PC-3 (cell line): ENCODE results near the gene SP7. TPM values are rescaled to one million over a fixed set of nuclear protein-coding genes. Genes with fewer than 3 reads are reported as not detected.

Experiments used
- ATAC-seq: fragments of 200-7000 bp; cut with Tn5 transposase; 2 replicates; pipeline ENCODE4 v1.9.1; 2020; ENCODE audit warnings: mild to moderate bottlenecking, moderate library complexity
- BruUV-seq: library from RNA; stranded (reverse); fragments of 400-500 nt; replicated peaks from 2 replicates; lab custom pipeline; 2021; lab: Mats Ljungman, UMichigan
- CTCF ChIA-PET: fragments of 300-600 bp; sonication (Branson Sonifier 250); formaldehyde crosslinking; loops from one replicate; lab custom pipeline; 2022; ENCODE audit warnings: antibody characterized with exemption; lab: Charles Lee
- POLR2A ChIA-PET: fragments of 300-600 bp; sonication (Branson Sonifier 250); formaldehyde crosslinking; loops from one replicate; lab custom pipeline; 2022; ENCODE audit warnings: antibody characterized with exemption; ENCODE audit not compliant: unreplicated experiment; lab: Charles Lee
- DNase-seq: peaks from one replicate; pipeline ENCODE4 v3.0.0-alpha.2; 2015
- H2AFZ ChIP-seq: fragments of 300-600 bp; sonication (generic); 2 replicates; pipeline ENCODE4 v1.6.0; 2016; ENCODE audit warnings: antibody characterized with exemption, low read length
- H3F3A ChIP-seq: fragments of 300-600 bp; sonication (generic); one replicate; pipeline ENCODE4 v1.6.0; 2017; ENCODE audit warnings: antibody characterized with exemption, low read length, control low read depth, mild to moderate bottlenecking; ENCODE audit not compliant: unreplicated experiment
- H3K27ac ChIP-seq: fragments of 300-600 bp; sonication (generic); 2 replicates; pipeline ENCODE4 v1.5.1; 2016; ENCODE audit warnings: mild to moderate bottlenecking, low read length
- H3K27me3 ChIP-seq: fragments of 300-600 bp; sonication (generic); 2 replicates; pipeline ENCODE4 v1.6.1; 2016; ENCODE audit warnings: low read length, mixed read lengths
- H3K36me3 ChIP-seq: fragments of 300-600 bp; sonication (generic); 2 replicates; pipeline ENCODE4 v1.6.1; 2016; ENCODE audit warnings: low read depth, mixed run types, low read length, mixed read lengths
- H3K4me1 ChIP-seq: fragments of 300-600 bp; sonication (generic); 2 replicates; pipeline ENCODE4 v1.5.1; 2016; ENCODE audit warnings: low read length; ENCODE audit not compliant: insufficient read depth
- H3K4me2 ChIP-seq: fragments of 300-600 bp; sonication (generic); 2 replicates; pipeline ENCODE4 v1.6.0; 2016; ENCODE audit warnings: low read length
- H3K4me3 ChIP-seq: fragments of 300-600 bp; sonication (generic); 2 replicates; pipeline ENCODE4 v1.5.1; 2016; ENCODE audit warnings: mild to moderate bottlenecking, low read length, mixed read lengths
- H3K79me2 ChIP-seq: fragments of 300-600 bp; sonication (generic); 2 replicates; pipeline ENCODE4 v1.6.1; 2017; ENCODE audit warnings: low read length, mixed read lengths
- H3K9ac ChIP-seq: fragments of 300-600 bp; sonication (generic); 2 replicates; pipeline ENCODE4 v1.6.0; 2016; ENCODE audit warnings: mild to moderate bottlenecking, low read length
- H3K9me2 ChIP-seq: fragments of 300-600 bp; sonication (generic); replicated peaks from 2 replicates; pipeline ENCODE4 v1.6.1; 2016; ENCODE audit warnings: mixed run types, low read length, mixed read lengths
- H3K9me3 ChIP-seq: fragments of 300-600 bp; sonication (generic); 2 replicates; pipeline ENCODE4 v1.6.1; 2016; ENCODE audit warnings: low read length, mixed read lengths
- H4K20me1 ChIP-seq: fragments of 300-600 bp; sonication (generic); 2 replicates; pipeline ENCODE4 v1.6.1; 2016; ENCODE audit warnings: low read length, mixed read lengths
- CTCF ChIP-seq: fragments of 300-600 bp; sonication (generic); conservative IDR thresholded peaks from 2 replicates; pipeline ENCODE4 v1.5.1; 2017; ENCODE audit warnings: antibody characterized with exemption, low read depth, mild to moderate bottlenecking, low read length
- EZH2 ChIP-seq: fragments of 300-600 bp; sonication (generic); IDR thresholded peaks from one replicate; pipeline ENCODE4 v1.6.1; 2017; ENCODE audit warnings: antibody characterized with exemption, mild to moderate bottlenecking, low read length; ENCODE audit not compliant: unreplicated experiment
- EZH2phosphoT487 ChIP-seq: fragments of 300-600 bp; sonication (generic); IDR thresholded peaks from 2 replicates; pipeline ENCODE4 v1.6.1; 2018; ENCODE audit warnings: mild to moderate bottlenecking, antibody characterized with exemption, low read length, borderline replicate concordance
- intact Hi-C: fragments of 100-400 bp; cut with micrococcal nuclease; formaldehyde crosslinking; loops from 2 replicates; pipeline ENCODE4 v1.9.0; 2023
- total RNA-seq: library from RNA; depleted of rRNA; stranded (reverse); fragments of >200 nt; gene quantifications from 2 replicates; pipeline ENCODE4 v1.2.3, GENCODE V29; 2014

Gene SP7
- total RNA-seq, 1 experiment from 2014 or later, result not detected

GRCh38 chr12:53380104-53380793 is 44.1 kb upstream of the SP7 start, which contains the start of gene SP1:
Gene SP1 (plus strand): TSS chr12:53380176. CDS start chr12:53380292, 116 bp downstream.
- H3K9ac ChIP-seq, result peak within 1 kb of the TSS; percentile 92
- no peaks in the 10 kb centered on the region for H3K9me2 ChIP-seq
- intact Hi-C loops, result loop anchor here (2.0 kb wide), 1 partner anchor 41 kb away; no protein-coding TSS in a partner anchor
- no peaks in the 10 kb centered on the region for H3K9me3 ChIP-seq
- H4K20me1 ChIP-seq, result peaks cover 16% of the 10 kb centered on the region; the same call in 1 of the 2 replicates
- ChIA-PET POLR2A (no interaction called here), CTCF (interaction anchor here (1.0 to 1.5 kb wide), 3 partner anchors 28 to 41 kb away, joined by 5 to 14 read pairs (median 8); no protein-coding TSS in a partner anchor)
- peak; percentile 95 for DNase-seq
- H3K4me2 ChIP-seq, result peak within 1 kb of the TSS; percentile 81
- peaks cover 42% of the 10 kb centered on the region for H3K79me2 ChIP-seq
- BruUV-seq, result no TSS peak
- H3K4me3 ChIP-seq, result peak within 1 kb of the TSS; percentile 71
- no peaks in the 10 kb centered on the region for H3F3A ChIP-seq
- ATAC-seq, result peak; percentile 44
- H3K4me1 ChIP-seq, result peaks cover 40% of the 10 kb centered on the region
- H3K27me3 ChIP-seq, result no peaks in the 10 kb centered on the region
- TF ChIP-seq CTCF (no peak), EZH2 (no peak), EZH2phosphoT487 (no peak)
- peak within 1 kb of the TSS; percentile 73 for H2AFZ ChIP-seq
- peaks cover 17% of the 10 kb centered on the region for H3K36me3 ChIP-seq
- H3K27ac ChIP-seq, result peak within 1 kb of the TSS; percentile 89

DNA sequence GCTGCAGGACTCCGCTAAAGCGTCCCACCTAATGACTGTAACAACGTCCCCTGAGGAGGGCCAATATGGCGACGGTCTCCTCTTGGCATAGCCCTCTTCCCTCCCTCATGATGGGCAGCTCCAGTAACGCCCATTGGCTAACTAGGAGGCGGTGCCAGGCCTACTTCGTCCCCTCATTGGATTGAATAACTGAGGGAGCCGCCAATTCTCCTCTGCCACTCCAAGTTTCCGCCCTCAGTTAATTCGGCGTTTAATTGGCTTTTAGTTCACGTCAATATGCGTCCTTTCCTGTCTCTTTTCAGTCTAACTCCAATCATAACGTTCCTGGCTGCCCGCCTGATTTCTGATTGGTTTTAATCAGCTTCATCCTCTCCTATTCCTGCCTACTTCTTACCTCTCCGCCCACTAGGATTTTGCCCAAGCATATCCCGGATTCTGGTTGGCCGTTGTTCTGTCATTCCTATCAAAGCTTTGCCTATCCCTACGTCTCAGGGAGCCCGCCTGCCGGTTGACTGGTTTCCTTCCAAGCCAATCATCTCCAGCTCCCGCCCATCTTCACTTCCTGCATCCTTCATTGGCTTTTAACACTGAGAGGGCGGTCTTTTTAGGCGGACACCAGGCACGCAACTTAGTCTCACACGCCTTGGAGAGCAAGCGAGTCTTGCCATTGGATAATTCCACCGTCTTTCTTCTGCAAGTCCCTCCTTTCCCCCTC is 43.4 kb upstream of the SP7 start:
- Histone ChIP-seq H3K27me3 (no peaks in the 10 kb centered on the region), H3K27ac (peak overlapping the region; percentile 89), H3K9me3 (no peaks in the 10 kb centered on the region), H3K79me2 (peaks cover 36% of the 10 kb centered on the region), H3K9me2 (no peaks in the 10 kb centered on the region), H4K20me1 (peaks cover 16% of the 10 kb centered on the region; the same call in 1 of the 2 replicates), H3K9ac (peak overlapping the region; percentile 92), H3K36me3 (peaks cover 17% of the 10 kb centered on the region), H3K4me2 (peak overlapping the region; percentile 81), H2AFZ (peak overlapping the region; percentile 73), H3K4me3 (peak overlapping the region; percentile 68), H3K4me1 (peaks cover 40% of the 10 kb centered on the region), H3F3A (no peaks in the 10 kb centered on the region)
- ATAC-seq (peak; percentile 77), DNase-seq (peak; percentile 100)
- no peak for TF ChIP-seq EZH2phosphoT487
- no peak for TF ChIP-seq CTCF
- no peak for TF ChIP-seq EZH2
- BruUV-seq, result no TSS peak
- CTCF ChIA-PET, result interaction anchor here (0.6 to 1.5 kb wide), 4 partner anchors 27 to 58 kb away, joined by 3 to 14 read pairs (median 6); partner anchors contain the start of gene AAAS
- POLR2A ChIA-PET, result interaction anchor here (0.6 to 1.3 kb wide), 2 partner anchors 36 to 42 kb away, joined by 4 to 8 read pairs; no protein-coding TSS in a partner anchor
- intact Hi-C loops, result loop anchor here (2.0 kb wide), 1 partner anchor 41 kb away; no protein-coding TSS in a partner anchor
